Measurements from ENCODE around the gene PCDHGA8. TPM values are rescaled to one million over a fixed set of nuclear protein-coding genes. Genes with fewer than 3 reads are reported as not detected.

The PCDHGA8 gene
- total RNA-seq, 2 experiments from 2014 or later, result 3.8 to 5.3 TPM

DNA sequence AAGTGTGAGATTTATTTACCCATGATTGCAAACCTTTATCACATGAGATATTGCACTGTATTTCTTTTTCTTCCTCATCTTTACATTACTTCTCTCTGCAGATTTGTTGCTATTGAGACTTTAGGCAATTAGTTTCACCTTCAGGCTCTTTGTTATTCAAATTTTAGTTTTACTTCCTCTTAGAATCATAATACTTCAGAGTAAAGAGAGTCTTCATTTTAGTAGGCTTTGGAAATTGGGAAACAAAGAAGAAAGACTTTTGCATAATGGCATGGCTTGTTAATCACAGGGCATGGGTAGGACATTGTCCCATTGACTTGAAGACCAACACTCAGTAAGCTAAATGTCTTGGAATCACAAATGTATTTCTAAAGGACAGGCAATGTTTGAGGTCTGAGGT is 29.7 kb upstream of the PCDHGA8 start:
- Histone ChIP-seq H3K9me2 (ENCODE audit: insufficient read depth, low read length) (no peaks in the 10 kb centered on the region), H3K4me3 (ENCODE audit: low read depth, low read length, poor library complexity, severe bottlenecking) (peak overlapping the region; percentile 66), H3K79me2 (ENCODE audit: insufficient read depth, low read depth, low read length) (peaks cover 24% of the 10 kb centered on the region; the same call in 1 of the 2 replicates), H3K36me3 (ENCODE audit: insufficient read depth, low read length) (peaks cover 24% of the 10 kb centered on the region), H2AFZ (ENCODE audit: low read length) (peak overlapping the region; percentile 60; the same call in 1 of the 2 replicates), H3K4me1 (ENCODE audit: insufficient read depth, low read length, poor library complexity, severe bottlenecking) (peaks cover 41% of the 10 kb centered on the region), H3K27ac (ENCODE audit: low read depth, low read length, poor library complexity, severe bottlenecking) (peak overlapping the region; percentile 85), H4K20me1 (ENCODE audit: insufficient read depth, low read length) (no peaks in the 10 kb centered on the region), H3K4me2 (ENCODE audit: low read length) (peak overlapping the region; percentile 79), H3K9me3 (ENCODE audit: low read length) (no peaks in the 10 kb centered on the region; the same call in 1 of the 2 replicates)
- CTCF ChIA-PET (ENCODE audit: unreplicated experiment), result interaction anchor here (0.6 kb wide), 1 partner anchor 51 kb away, joined by 3 read pairs; no protein-coding TSS in a partner anchor
- POLR2A ChIA-PET, result no interaction called here
- BruUV-seq (replicated peaks), result no TSS peak
- TF ChIP-seq CTCF (conservative IDR thresholded peaks at IDR 0.05; ENCODE audit: low read length) (no peak), EZH2phosphoT487 (IDR thresholded peaks at IDR 0.05; ENCODE audit: borderline replicate concordance, low read depth, low read length) (no peak)
- peak; percentile 59 for DNase-seq (ENCODE audit: low spot score)
- intact Hi-C loops (cut with micrococcal nuclease; ENCODE audit: unreplicated experiment), result loop anchor here (5.0 kb wide), 1 partner anchor 115 kb away; the partner anchor contains the start of gene PCDHGC3

DNA sequence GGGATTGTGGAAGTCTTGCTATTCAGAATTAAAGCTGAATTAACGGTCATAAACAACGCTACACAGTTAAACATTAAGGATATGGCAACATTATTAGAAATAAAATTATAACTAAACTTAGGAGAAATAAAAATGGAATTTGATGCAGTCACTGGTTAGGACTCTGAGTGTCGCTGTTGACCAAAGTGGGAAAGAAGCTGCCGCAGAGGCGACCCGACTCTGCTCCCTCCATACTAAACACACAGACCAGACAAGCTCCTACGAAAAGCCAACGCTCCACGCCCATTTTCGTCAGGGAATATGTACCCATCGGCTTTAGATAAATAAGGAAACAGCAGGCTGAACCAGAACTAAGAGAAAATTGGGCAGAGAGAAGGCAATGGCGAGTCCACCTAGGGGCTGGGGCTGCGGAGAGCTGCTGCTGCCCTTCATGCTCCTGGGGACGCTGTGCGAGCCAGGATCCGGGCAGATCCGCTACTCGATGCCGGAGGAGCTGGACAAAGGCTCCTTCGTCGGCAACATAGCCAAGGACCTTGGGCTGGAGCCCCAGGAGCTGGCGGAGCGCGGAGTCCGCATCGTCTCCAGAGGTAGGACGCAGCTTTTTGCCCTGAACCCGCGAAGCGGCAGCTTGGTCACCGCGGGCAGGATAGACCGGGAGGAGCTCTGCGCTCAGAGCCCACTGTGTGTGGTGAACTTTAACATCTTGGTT is 28.3 kb upstream of the PCDHGA8 start, which contains the start of gene PCDHGA5:
TSS of gene PCDHGA5 (plus strand) at position 211 of the 709 bp plus-strand sequence. CDS start at position 380, 169 bp downstream.
- Histone ChIP-seq H3K9me2 (ENCODE audit: insufficient read depth, low read length) (no peaks in the 10 kb centered on the region), H3K4me1 (ENCODE audit: insufficient read depth, low read length, poor library complexity, severe bottlenecking) (peaks cover 41% of the 10 kb centered on the region), H3K79me2 (ENCODE audit: insufficient read depth, low read depth, low read length) (peaks cover 24% of the 10 kb centered on the region; the same call in 1 of the 2 replicates), H3K9me3 (ENCODE audit: low read length) (no peaks in the 10 kb centered on the region; the same call in 1 of the 2 replicates), H3K27ac (ENCODE audit: low read depth, low read length, poor library complexity, severe bottlenecking) (peak within 1 kb of the TSS; percentile 85), H3K4me3 (ENCODE audit: low read depth, low read length, poor library complexity, severe bottlenecking) (peak within 1 kb of the TSS; percentile 66), H4K20me1 (ENCODE audit: insufficient read depth, low read length) (no peaks in the 10 kb centered on the region), H3K36me3 (ENCODE audit: insufficient read depth, low read length) (peaks cover 24% of the 10 kb centered on the region), H3K4me2 (ENCODE audit: low read length) (peak within 1 kb of the TSS; percentile 79), H2AFZ (ENCODE audit: low read length) (no peak within 1 kb of the TSS; the same call in 1 of the 2 replicates)
- ChIA-PET POLR2A (interaction anchor here (0.5 kb wide), 1 partner anchor 170 kb away, joined by 5 read pairs; no protein-coding TSS in a partner anchor), CTCF (ENCODE audit: unreplicated experiment) (interaction anchor here (0.8 kb wide), 1 partner anchor 17 kb away, joined by 3 read pairs; no protein-coding TSS in a partner anchor)
- no TSS peak for BruUV-seq (replicated peaks)
- intact Hi-C loops (cut with micrococcal nuclease; ENCODE audit: unreplicated experiment), result loop anchor here (5.0 kb wide), 1 partner anchor 113 kb away; the partner anchor contains the start of gene PCDHGC3
- DNase-seq (ENCODE audit: low spot score), result no peak
- TF ChIP-seq EZH2phosphoT487 (IDR thresholded peaks at IDR 0.05; ENCODE audit: borderline replicate concordance, low read depth, low read length) (no peak), CTCF (conservative IDR thresholded peaks at IDR 0.05; ENCODE audit: low read length) (peak; percentile 54)
